GM12878 (cell line): ENCODE results near the gene UVRAG. TPM values are rescaled to one million over a fixed set of nuclear protein-coding genes. Genes with fewer than 3 reads are reported as not detected.
"Not testable (repeated sequence)": the region's sequence is repeated elsewhere in the genome, so short reads cannot be mapped to it uniquely, and the experiment has no call there.

Source experiments
- ATAC-seq: fragments of 200-7000 bp; cut with Tn5 transposase; 3 replicates; pipeline ENCODE4 v1.9.1; 2020; ENCODE audit warnings: mild to moderate bottlenecking, moderate library complexity
- BruUV-seq: library from RNA; stranded (reverse); fragments of 400-500 nt; replicated peaks from 2 replicates; lab custom pipeline; 2021; lab: Mats Ljungman, UMichigan
- CTCF ChIA-PET: fragments of 300-600 bp; sonication (Branson Sonifier 250); formaldehyde crosslinking; extraction: SDS; loops from one replicate; lab custom pipeline; 2021; ENCODE audit warnings: inconsistent platforms; lab: Yijun Ruan, JAX
- POLR2A ChIA-PET: fragments of 350-600 bp; formaldehyde crosslinking; extraction: SDS; loops from one replicate; lab custom pipeline; 2021; ENCODE audit warnings: inconsistent platforms; lab: Charles Lee
- RAD21 ChIA-PET: fragments of 300-600 bp; sonication (Branson Sonifier 250); formaldehyde crosslinking; loops from one replicate; lab custom pipeline; 2023; ENCODE audit warnings: antibody characterized with exemption; ENCODE audit not compliant: unreplicated experiment; lab: Charles Lee
- SMC1A ChIA-PET: fragments of 300-600 bp; sonication (Branson Sonifier 250); formaldehyde crosslinking; loops from one replicate; lab custom pipeline; 2023; ENCODE audit not compliant: unreplicated experiment, uncharacterized antibody; lab: Charles Lee
- DNase-seq: peaks from one replicate; pipeline ENCODE4 v3.0.0-alpha.2; 2011; ENCODE audit warnings: low read depth, low spot score
- FAIRE-seq: peaks from 3 replicates; lab custom pipeline; 2011; peaks lifted over from hg19 to GRCh38; lab: Jason Lieb, UNC
- H2AFZ ChIP-seq: 2 replicates; pipeline ENCODE4 v1.6.0; 2011; ENCODE audit warnings: low read depth, low read length, control low read depth; ENCODE audit not compliant: control insufficient read depth
- H3K27ac ChIP-seq: 2 replicates; pipeline ENCODE4 v1.5.1; 2011; ENCODE audit warnings: control low read depth; ENCODE audit not compliant: control insufficient read depth, insufficient read depth
- H3K27me3 ChIP-seq, 2 experiments: replicated peaks in 1 of 2; 2 replicates each; pipeline versions ENCODE4 v1.6.0 to v1.6.1; 2011; ENCODE audit warnings: low read length in 1 of 2; ENCODE audit not compliant: control insufficient read depth in 2 of 2, insufficient read depth in 2 of 2
- H3K36me3 ChIP-seq, 2 experiments: 2 replicates each; pipeline ENCODE4 v1.5.1; 2011; ENCODE audit warnings: low read length in 1 of 2; ENCODE audit not compliant: control insufficient read depth in 2 of 2, insufficient read depth in 2 of 2
- H3K4me1 ChIP-seq: 2 replicates; pipeline ENCODE4 v1.6.1; 2011; ENCODE audit warnings: mild to moderate bottlenecking, low read length, moderate library complexity, mixed read lengths; ENCODE audit not compliant: control insufficient read depth, insufficient read depth
- H3K4me2 ChIP-seq: 2 replicates; pipeline ENCODE4 v1.6.0; 2011; ENCODE audit warnings: control low read depth; ENCODE audit not compliant: control insufficient read depth, insufficient read depth
- H3K4me3 ChIP-seq: fragments of 200-600 bp; sonication (generic); 2 replicates; pipeline ENCODE4 v1.5.1; 2016
- H3K79me2 ChIP-seq: 2 replicates; pipeline ENCODE4 v1.6.0; 2011; ENCODE audit warnings: low read length; ENCODE audit not compliant: control insufficient read depth, insufficient read depth
- H3K9ac ChIP-seq: 2 replicates; pipeline ENCODE4 v1.8.0; 2011; ENCODE audit warnings: low read length, control low read depth, mixed read lengths; ENCODE audit not compliant: control insufficient read depth, insufficient read depth
- H3K9me3 ChIP-seq: replicated peaks from 3 replicates; pipeline ENCODE4 v1.5.1; 2011; ENCODE audit warnings: mild to moderate bottlenecking, low read length; ENCODE audit not compliant: control insufficient read depth, insufficient read depth
- H4K20me1 ChIP-seq: 2 replicates; pipeline ENCODE4 v1.6.0; 2011; ENCODE audit not compliant: control insufficient read depth, insufficient read depth
- SREBF1 ChIP-seq: IDR thresholded peaks from 2 replicates; pipeline ENCODE4 v1.6.1; 2012; ENCODE audit warnings: mild to moderate bottlenecking, low read length
- STAT1 ChIP-seq: fragments of 450-650 bp; conservative IDR thresholded peaks from 2 replicates; pipeline ENCODE4 v1.6.1; 2014; ENCODE audit warnings: antibody characterized with exemption, mild to moderate bottlenecking
- ZBTB33 ChIP-seq: fragments of 450-650 bp; IDR thresholded peaks from 2 replicates; pipeline ENCODE4 v1.6.1; 2017; ENCODE audit warnings: mild to moderate bottlenecking
- WGBS: methylation state at CpG from one replicate; pipeline ENCODE4 v1.1.6; 2016; ENCODE audit warnings: low lambda C conversion rate; ENCODE audit not compliant: insufficient replicate concordance, insufficient coverage; ENCODE audit errors: missing lambda C conversion rate; 5-methylcytosine and 5-hydroxymethylcytosine counted together
- in situ Hi-C: fragments of 300-500 bp; cut with MboI; formaldehyde crosslinking; loops from 9 replicates; pipeline ENCODE4 v1.14.3; 2018; ENCODE audit warnings: mixed read lengths
- intact Hi-C: fragments of 100-400 bp; cut with micrococcal nuclease; formaldehyde crosslinking; loops from one replicate; pipeline ENCODE4 v1.14.2; 2022; ENCODE audit not compliant: unreplicated experiment
- polyA plus RNA-seq, 11 experiments: library from polyadenylated mRNA; depleted of rRNA in 4 of 11; unstranded in 6 of 11; stranded (reverse) in 5 of 11; fragments of >200 nt; fragmentation: Nextera tagmentation in 4 of 11; fragmentation: Illumina TruSeq in 1 of 11; extraction: Ambion mirVana in 4 of 11; extraction: Trizol in 1 of 11; gene quantifications; 1 replicate in 1 of 11; 2 replicates in 10 of 11; pipeline versions ENCODE4 v1.2.1 to v1.2.3, GENCODE V29; 2011 to 2016; ENCODE audit warnings: inconsistent platforms in 2 of 11, missing spikeins in 2 of 11, low read depth in 1 of 11
- total RNA-seq, 4 experiments: library from RNA; depleted of rRNA in 3 of 4; stranded (reverse); fragments of >200 nt in 3 of 4; fragmentation: Illumina TruSeq in 1 of 4; extraction: Trizol in 1 of 4; gene quantifications; 2 replicates each; pipeline versions ENCODE4 v1.2.1 to v1.2.3, GENCODE V29; 2013 to 2021

The UVRAG gene
- total and polyA plus RNA-seq, 10 of the 15 experiments (the other 5 are each of a cell fraction or from before 2014, with no cell fraction given) = 7.0 to 43.4 (median 37.0) TPM

GRCh38 chr11:75931124-75931523 lies 116.1 kb downstream of the UVRAG start:
- H3K9ac ChIP-seq = no peak overlapping the region
- in situ Hi-C loops (no loop called here), intact Hi-C loops (no loop called here)
- H3K27me3 ChIP-seq = no peaks in the 10 kb centered on the region
- no peaks in the 10 kb centered on the region for H3K4me1 ChIP-seq
- FAIRE-seq = no peak
- ChIA-PET SMC1A (no interaction called here), RAD21 (no interaction called here), CTCF (no interaction called here), POLR2A (no interaction called here)
- H3K4me2 ChIP-seq = no peak overlapping the region
- ATAC-seq = no peak
- no peak for DNase-seq
- no peak overlapping the region for H3K27ac ChIP-seq
- peaks cover 13% of the 10 kb centered on the region for H3K79me2 ChIP-seq
- H2AFZ ChIP-seq = no peak overlapping the region
- 95% methylated on average over 1 of the region's 1 CpG for WGBS
- H3K4me3 ChIP-seq = no peak overlapping the region
- TF ChIP-seq SREBF1 (no peak), ZBTB33 (no peak), STAT1 (no peak)
- no peaks in the 10 kb centered on the region for H3K9me3 ChIP-seq
- no peaks in the 10 kb centered on the region; a peak in 1 of 4 replicates for H3K36me3 ChIP-seq
- no TSS peak for BruUV-seq
- no peaks in the 10 kb centered on the region for H4K20me1 ChIP-seq

DNA sequence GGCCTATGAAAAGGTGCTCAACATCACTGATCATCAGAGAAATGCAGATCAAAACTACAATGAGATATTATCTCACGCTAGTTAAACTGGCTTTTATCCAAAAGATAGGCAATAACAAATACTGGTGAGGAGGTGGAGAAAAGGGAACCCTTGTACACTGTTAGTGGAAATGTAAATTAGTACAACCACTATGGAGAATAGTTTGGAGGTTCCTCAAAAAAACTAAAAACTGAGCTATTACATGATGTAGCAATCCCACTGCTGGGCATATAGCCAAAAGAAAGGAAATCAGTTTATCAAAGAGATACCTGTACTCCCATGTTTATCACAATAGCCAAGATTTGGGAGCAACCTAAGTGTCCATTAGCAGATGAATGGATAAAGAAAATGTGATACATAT lies 118.7 kb downstream of the UVRAG start:
- CTCF ChIA-PET, POLR2A ChIA-PET, ATAC-seq, H3K4me1 ChIP-seq, H3K9me3 ChIP-seq, H2AFZ ChIP-seq, H3K4me2 ChIP-seq, H4K20me1 ChIP-seq, in situ Hi-C loops, H3K9ac ChIP-seq, H3K27ac ChIP-seq, H3K79me2 ChIP-seq, RAD21 ChIA-PET, H3K27me3 ChIP-seq, H3K36me3 ChIP-seq, intact Hi-C loops, H3K4me3 ChIP-seq, DNase-seq: not testable (repeated sequence)
- TSS peak; percentile 16 for BruUV-seq
- peak; percentile 52 for FAIRE-seq
- SMC1A ChIA-PET = interaction anchor here (0.6 to 1.5 kb wide), 3 partner anchors 13 to 499 kb away, joined by 3 to 4 read pairs (median 3); no protein-coding TSS in a partner anchor
- 100% methylated on average over 1 of the region's 1 CpG for WGBS
